ENCODE data around the gene SIDT1.

Gene SIDT1

GRCh38 chr3:113496924-113497323 is 35.4 kb upstream of the SIDT1 start:
- no peak for TF ChIP-seq REST (IDR thresholded peaks at IDR 0.05; ENCODE audit: insufficient replicate concordance, low read depth)
- DNase-seq (ENCODE audit: low read depth in 1 of 2, low spot score in 1 of 2): no peak
- Histone ChIP-seq H3K4me3 (replicated peaks; ENCODE audit: insufficient read depth, low read length) (no peak overlapping the region), H3K27me3 (ENCODE audit: insufficient read depth, poor library complexity, severe bottlenecking) (no peaks in the 10 kb centered on the region), H3K27ac (replicated peaks) (no peak overlapping the region)

GRCh38 chr3:113498221-113499005 is 33.9 kb upstream of the SIDT1 start:
- no peak for DNase-seq (ENCODE audit: low read depth in 1 of 2, low spot score in 1 of 2)
- no peak overlapping the region for H3K27ac ChIP-seq (replicated peaks)
- TF ChIP-seq REST (IDR thresholded peaks at IDR 0.05; ENCODE audit: insufficient replicate concordance, low read depth) (no peak), SPI1 (IDR thresholded peaks at IDR 0.05; ENCODE audit: borderline replicate concordance, low read depth) (no peak)
- H3K27me3 ChIP-seq (ENCODE audit: insufficient read depth, poor library complexity, severe bottlenecking): no peaks in the 10 kb centered on the region
- no peak overlapping the region for H3K4me3 ChIP-seq (replicated peaks; ENCODE audit: insufficient read depth, low read length)

- DNase-seq (ENCODE audit: low read depth in 1 of 2, low spot score in 1 of 2): no peak
- no peak for TF ChIP-seq SPI1 (IDR thresholded peaks at IDR 0.05; ENCODE audit: borderline replicate concordance, low read depth)
- TF ChIP-seq CTCF (IDR thresholded peaks at IDR 0.05; ENCODE audit: insufficient read depth, low read length): no peak
- TF ChIP-seq REST (IDR thresholded peaks at IDR 0.05; ENCODE audit: insufficient replicate concordance, low read depth): no peak
- TF ChIP-seq GABPA (IDR thresholded peaks at IDR 0.05; ENCODE audit: low read depth): no peak
- TF ChIP-seq POLR2AphosphoS5 (IDR thresholded peaks at IDR 0.05; ENCODE audit: low read depth): no peak
- H3K27me3 ChIP-seq (ENCODE audit: insufficient read depth, poor library complexity, severe bottlenecking): no peaks in the 10 kb centered on the region
- no peak overlapping the region for H3K4me3 ChIP-seq (replicated peaks; ENCODE audit: insufficient read depth, low read length)
- H3K27ac ChIP-seq (replicated peaks): no peak overlapping the region
Measured at GRCh38 chr3:113499081-113499480, 33.3 kb upstream of the SIDT1 start.

- TF ChIP-seq CTCF (IDR thresholded peaks at IDR 0.05; ENCODE audit: insufficient read depth, low read length) (no peak), SPI1 (IDR thresholded peaks at IDR 0.05; ENCODE audit: borderline replicate concordance, low read depth) (no peak), GABPA (IDR thresholded peaks at IDR 0.05; ENCODE audit: low read depth) (no peak)
- H3K27me3 ChIP-seq (ENCODE audit: insufficient read depth, poor library complexity, severe bottlenecking): no peaks in the 10 kb centered on the region
- no peak overlapping the region for H3K27ac ChIP-seq (replicated peaks)
- no peak overlapping the region for H3K4me3 ChIP-seq (replicated peaks; ENCODE audit: insufficient read depth, low read length)
- no peak for DNase-seq (ENCODE audit: low read depth in 1 of 2, low spot score in 1 of 2)
Measured at GRCh38 chr3:113501597-113501996, 30.8 kb upstream of the SIDT1 start.

Measured in HL-60 (cell line).